Activated gamma-delta T cell treated with Interleukin-2 at 50 U/mL for 16 hours (primary cell): ENCODE results near the gene CRYGD.
A peak's percentile ranks its signal among the peaks of the same experiment; 100 is the strongest.

ENCODE experiments used
- DNase-seq: peaks from one replicate; pipeline ENCODE4 v3.0.0-alpha.2; 2020

Gene CRYGD

GRCh38 chr2:208077276-208077675, 47.0 kb downstream of the CRYGD start:
- no peak for DNase-seq

GRCh38 chr2:208074610-208075356, 49.5 kb downstream of the CRYGD start:
- no peak for DNase-seq

GRCh38 chr2:208072250-208072892, 52.0 kb downstream of the CRYGD start:
- peak; percentile 49 for DNase-seq
